ENCODE data around the gene MITF.

The MITF gene

DNA sequence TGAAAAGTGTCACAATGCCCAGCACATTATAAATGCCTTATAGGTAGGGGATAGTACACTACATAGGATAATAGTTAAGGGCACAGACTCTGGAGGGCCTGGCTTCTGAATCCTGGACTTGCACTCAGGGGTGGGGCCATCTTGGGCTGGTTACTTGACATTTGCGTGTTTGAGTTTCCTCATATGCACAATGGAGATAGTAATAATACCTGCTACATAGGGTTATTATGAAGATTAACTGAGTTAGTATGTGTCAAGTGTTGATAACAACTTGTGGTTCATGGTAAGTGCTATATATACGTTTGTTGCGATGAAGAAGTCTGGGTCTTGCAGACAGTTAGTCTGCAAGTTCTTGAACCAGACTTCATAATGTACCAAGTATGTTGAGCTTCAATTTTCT, 37.0 kb downstream of the MITF start:
- no peaks in the 10 kb centered on the region for H3K4me1 ChIP-seq (ENCODE audit: insufficient read depth, low read length, severe bottlenecking)

DNA sequence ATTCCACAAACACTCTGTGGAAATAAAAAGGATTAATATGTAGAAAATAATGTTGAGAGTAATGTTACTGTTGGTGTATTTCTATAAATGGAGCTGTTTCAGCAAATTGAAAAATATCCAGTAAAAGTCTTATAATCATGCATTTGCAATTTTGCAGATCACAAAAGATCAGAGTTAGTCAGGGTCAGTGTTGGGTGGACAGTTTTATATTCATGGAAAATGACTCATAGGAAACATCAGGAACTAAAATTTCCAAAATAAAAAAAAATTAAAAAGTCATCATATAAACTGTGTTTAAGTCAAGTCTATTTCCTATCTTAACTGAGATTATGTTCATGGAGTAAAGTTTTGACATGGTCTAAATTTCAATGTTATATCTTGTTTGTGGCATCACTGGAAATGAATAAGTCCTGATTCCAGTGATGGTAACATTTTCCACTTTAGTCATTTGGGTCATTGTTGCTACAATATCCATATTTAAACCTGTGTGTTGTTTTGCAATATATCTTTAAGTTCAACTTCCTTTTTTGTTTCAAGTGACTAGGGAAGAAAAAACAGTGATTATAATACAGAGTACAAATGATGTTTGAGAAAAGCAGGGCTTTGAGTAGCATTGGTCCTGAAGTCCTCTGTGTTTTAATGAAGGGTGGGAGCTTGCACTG, 37.8 kb downstream of the MITF start:
- no peaks in the 10 kb centered on the region for H3K9me2 ChIP-seq (ENCODE audit: low read depth, low read length)
- no peaks in the 10 kb centered on the region for H4K20me1 ChIP-seq (ENCODE audit: insufficient read depth, low read length)
- H3K9ac ChIP-seq (ENCODE audit: low read length): no peak overlapping the region
- H3K27me3 ChIP-seq (ENCODE audit: insufficient read depth, low read length): no peaks in the 10 kb centered on the region
- H3K4me3 ChIP-seq (ENCODE audit: low read depth, low read length, poor library complexity, severe bottlenecking): no peak overlapping the region
- no peaks in the 10 kb centered on the region for H3K79me2 ChIP-seq (ENCODE audit: insufficient read depth, low read length)
- H3F3A ChIP-seq (ENCODE audit: insufficient read depth, low read length): no peaks in the 10 kb centered on the region
- TF ChIP-seq, protein P1, sequence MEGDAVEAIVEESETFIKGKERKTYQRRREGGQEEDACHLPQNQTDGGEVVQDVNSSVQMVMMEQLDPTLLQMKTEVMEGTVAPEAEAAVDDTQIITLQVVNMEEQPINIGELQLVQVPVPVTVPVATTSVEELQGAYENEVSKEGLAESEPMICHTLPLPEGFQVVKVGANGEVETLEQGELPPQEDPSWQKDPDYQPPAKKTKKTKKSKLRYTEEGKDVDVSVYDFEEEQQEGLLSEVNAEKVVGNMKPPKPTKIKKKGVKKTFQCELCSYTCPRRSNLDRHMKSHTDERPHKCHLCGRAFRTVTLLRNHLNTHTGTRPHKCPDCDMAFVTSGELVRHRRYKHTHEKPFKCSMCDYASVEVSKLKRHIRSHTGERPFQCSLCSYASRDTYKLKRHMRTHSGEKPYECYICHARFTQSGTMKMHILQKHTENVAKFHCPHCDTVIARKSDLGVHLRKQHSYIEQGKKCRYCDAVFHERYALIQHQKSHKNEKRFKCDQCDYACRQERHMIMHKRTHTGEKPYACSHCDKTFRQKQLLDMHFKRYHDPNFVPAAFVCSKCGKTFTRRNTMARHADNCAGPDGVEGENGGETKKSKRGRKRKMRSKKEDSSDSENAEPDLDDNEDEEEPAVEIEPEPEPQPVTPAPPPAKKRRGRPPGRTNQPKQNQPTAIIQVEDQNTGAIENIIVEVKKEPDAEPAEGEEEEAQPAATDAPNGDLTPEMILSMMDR (IDR thresholded peaks at IDR 0.05; ENCODE audit: low read length): no peak
- no peak for TF ChIP-seq EZH2 (IDR thresholded peaks at IDR 0.05; ENCODE audit: borderline replicate concordance, low read length)
- no peak overlapping the region for H2AFZ ChIP-seq (ENCODE audit: low read length)
- no peak overlapping the region for H3K4me2 ChIP-seq (ENCODE audit: low read length)
- no peak overlapping the region for H3K27ac ChIP-seq (ENCODE audit: low read depth, low read length, poor library complexity, severe bottlenecking)
- H3K4me1 ChIP-seq (ENCODE audit: insufficient read depth, low read length, severe bottlenecking): no peaks in the 10 kb centered on the region
- no peaks in the 10 kb centered on the region for H3K9me3 ChIP-seq (ENCODE audit: low read length)
- H3K36me3 ChIP-seq (ENCODE audit: insufficient read depth, low read length): no peaks in the 10 kb centered on the region

More for the DNA sequence above, 37.0 kb downstream of the MITF start:
- H3K4me2 ChIP-seq (ENCODE audit: low read length): no peak overlapping the region
- no peak for TF ChIP-seq EZH2 (IDR thresholded peaks at IDR 0.05; ENCODE audit: borderline replicate concordance, low read length)
- H3F3A ChIP-seq (ENCODE audit: insufficient read depth, low read length): no peaks in the 10 kb centered on the region
- no peaks in the 10 kb centered on the region for H3K79me2 ChIP-seq (ENCODE audit: insufficient read depth, low read length)
- H3K9me3 ChIP-seq (ENCODE audit: low read length): no peaks in the 10 kb centered on the region
- no peak overlapping the region for H3K27ac ChIP-seq (ENCODE audit: low read depth, low read length, poor library complexity, severe bottlenecking)
- no peaks in the 10 kb centered on the region for H3K27me3 ChIP-seq (ENCODE audit: insufficient read depth, low read length)
- H3K4me3 ChIP-seq (ENCODE audit: low read depth, low read length, poor library complexity, severe bottlenecking): no peak overlapping the region
- H3K9ac ChIP-seq (ENCODE audit: low read length): no peak overlapping the region
- H3K9me2 ChIP-seq (ENCODE audit: low read depth, low read length): no peaks in the 10 kb centered on the region
- H3K36me3 ChIP-seq (ENCODE audit: insufficient read depth, low read length): no peaks in the 10 kb centered on the region
- H4K20me1 ChIP-seq (ENCODE audit: insufficient read depth, low read length): no peaks in the 10 kb centered on the region
- no peak overlapping the region for H2AFZ ChIP-seq (ENCODE audit: low read length)

DNA sequence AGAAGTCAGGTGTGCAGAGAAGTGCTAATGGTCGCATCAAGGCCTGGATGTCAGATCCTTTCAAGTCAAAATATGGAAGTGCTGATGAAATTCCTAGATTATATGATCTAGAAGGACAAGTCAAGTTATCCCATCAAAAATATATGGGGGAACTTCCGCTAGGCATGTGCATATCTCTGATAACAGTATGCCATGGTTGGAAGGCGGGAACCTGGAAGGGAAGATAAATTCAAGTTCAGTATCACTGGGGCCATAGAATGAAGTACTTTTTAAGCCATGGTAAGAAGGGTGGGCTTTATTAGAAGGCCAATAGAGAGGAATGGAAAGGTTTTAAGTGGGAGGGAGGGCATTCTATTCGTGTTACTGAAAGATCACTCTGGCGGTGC, 38.3 kb downstream of the MITF start:
- H3K36me3 ChIP-seq (ENCODE audit: insufficient read depth, low read length): no peaks in the 10 kb centered on the region
- no peak overlapping the region for H3K4me3 ChIP-seq (ENCODE audit: low read depth, low read length, poor library complexity, severe bottlenecking)
- no peak overlapping the region for H2AFZ ChIP-seq (ENCODE audit: low read length)
- H3K9ac ChIP-seq (ENCODE audit: low read length): no peak overlapping the region
- no peak overlapping the region for H3K27ac ChIP-seq (ENCODE audit: low read depth, low read length, poor library complexity, severe bottlenecking)
- no peak overlapping the region for H3K4me2 ChIP-seq (ENCODE audit: low read length)
- no peaks in the 10 kb centered on the region for H3K4me1 ChIP-seq (ENCODE audit: insufficient read depth, low read length, severe bottlenecking)
- no peak for TF ChIP-seq EZH2 (IDR thresholded peaks at IDR 0.05; ENCODE audit: borderline replicate concordance, low read length)
- TF ChIP-seq, protein P1 (IDR thresholded peaks at IDR 0.05; ENCODE audit: low read length): no peak
- H3K27me3 ChIP-seq (ENCODE audit: insufficient read depth, low read length): no peaks in the 10 kb centered on the region
- no peaks in the 10 kb centered on the region for H3K9me2 ChIP-seq (ENCODE audit: low read depth, low read length)
- no peaks in the 10 kb centered on the region for H4K20me1 ChIP-seq (ENCODE audit: insufficient read depth, low read length)
- H3K9me3 ChIP-seq (ENCODE audit: low read length): no peaks in the 10 kb centered on the region
- H3F3A ChIP-seq (ENCODE audit: insufficient read depth, low read length): no peaks in the 10 kb centered on the region
- H3K79me2 ChIP-seq (ENCODE audit: insufficient read depth, low read length): no peaks in the 10 kb centered on the region

DNA sequence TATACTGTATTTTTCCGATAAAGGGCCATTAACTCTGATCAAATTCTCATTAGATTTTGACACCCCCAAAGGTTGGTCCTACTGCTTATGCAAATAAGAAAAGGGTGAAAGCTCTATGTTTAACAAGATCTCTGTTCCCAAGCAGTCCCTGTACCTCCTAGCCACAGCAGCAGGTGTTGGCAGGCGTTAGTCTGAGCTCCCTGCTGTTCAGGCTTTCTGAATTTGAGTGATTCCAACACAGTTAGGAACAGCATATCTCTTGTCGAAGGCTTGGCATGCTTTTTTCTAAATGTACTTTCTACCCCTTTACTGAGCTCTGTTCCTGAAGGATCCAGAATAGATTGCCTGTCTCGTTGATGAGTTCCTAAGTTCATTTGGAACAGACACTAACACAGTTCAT, 42.3 kb downstream of the MITF start:
- no peaks in the 10 kb centered on the region for H3K27me3 ChIP-seq (ENCODE audit: insufficient read depth, low read length)

More for the DNA sequence above, 42.3 kb downstream of the MITF start:
- TF ChIP-seq, protein P1 (IDR thresholded peaks at IDR 0.05; ENCODE audit: low read length): no peak
- TF ChIP-seq EZH2 (IDR thresholded peaks at IDR 0.05; ENCODE audit: borderline replicate concordance, low read length): no peak
- no peaks in the 10 kb centered on the region for H3K9me2 ChIP-seq (ENCODE audit: low read depth, low read length)
- no peaks in the 10 kb centered on the region for H3K4me1 ChIP-seq (ENCODE audit: insufficient read depth, low read length, severe bottlenecking)
- no peak overlapping the region for H2AFZ ChIP-seq (ENCODE audit: low read length)
- H3K79me2 ChIP-seq (ENCODE audit: insufficient read depth, low read length): no peaks in the 10 kb centered on the region
- H3K4me2 ChIP-seq (ENCODE audit: low read length): no peak overlapping the region
- H3K9me3 ChIP-seq (ENCODE audit: low read length): no peaks in the 10 kb centered on the region
- no peaks in the 10 kb centered on the region for H3K36me3 ChIP-seq (ENCODE audit: insufficient read depth, low read length)
- no peak overlapping the region for H3K27ac ChIP-seq (ENCODE audit: low read depth, low read length, poor library complexity, severe bottlenecking)
- no peaks in the 10 kb centered on the region for H4K20me1 ChIP-seq (ENCODE audit: insufficient read depth, low read length)
- no peak overlapping the region for H3K4me3 ChIP-seq (ENCODE audit: low read depth, low read length, poor library complexity, severe bottlenecking)
- no peak overlapping the region for H3K9ac ChIP-seq (ENCODE audit: low read length)
- no peaks in the 10 kb centered on the region for H3F3A ChIP-seq (ENCODE audit: insufficient read depth, low read length)

All from OCI-LY1 (cell line).